Fibroblast of lung (primary cell): ENCODE measurements around the gene SYMPK. TPM values are rescaled to one million over a fixed set of nuclear protein-coding genes. Genes with fewer than 3 reads are reported as not detected.

Source experiments
- DNase-seq, 2 donors: peaks; one replicate each; pipeline versions ENCODE4 v3.0.0 to v3.0.0-alpha.2; 2010; ENCODE audit warnings: low read depth in 2 of 2
- H2AFZ ChIP-seq: 2 replicates; pipeline ENCODE4 v1.5.1; 2012; ENCODE audit warnings: low read length, control low read depth, inconsistent platforms
- H3K27ac ChIP-seq: 2 replicates; pipeline ENCODE4 v1.5.1; 2011; ENCODE audit warnings: low read length, control low read depth; ENCODE audit not compliant: insufficient read depth
- H3K27me3 ChIP-seq: 2 replicates; pipeline ENCODE4 v1.5.1; 2011; ENCODE audit warnings: mild to moderate bottlenecking, low read length; ENCODE audit not compliant: control insufficient read depth, insufficient read depth
- H3K36me3 ChIP-seq: 2 replicates; pipeline ENCODE4 v1.5.1; 2011; ENCODE audit warnings: low read length; ENCODE audit not compliant: control insufficient read depth, insufficient read depth
- H3K4me1 ChIP-seq: 2 replicates; pipeline ENCODE4 v1.5.1; 2011; ENCODE audit warnings: low read length; ENCODE audit not compliant: control insufficient read depth, insufficient read depth; ENCODE audit errors: extremely low read depth
- H3K4me2 ChIP-seq: 2 replicates; pipeline ENCODE4 v1.5.1; 2011; ENCODE audit warnings: low read length, control low read depth; ENCODE audit not compliant: insufficient read depth; ENCODE audit errors: extremely low read depth
- H3K4me3 ChIP-seq, 4 experiments: fragments of 200-600 bp in 1 of 4; sonication (generic) in 1 of 4; replicated peaks in 1 of 4; 2 replicates each; pipeline ENCODE4 v1.5.1; 2011 to 2016; ENCODE audit warnings: low read length in 4 of 4, low read depth in 3 of 4, mild to moderate bottlenecking in 3 of 4, control low read depth in 2 of 4, inconsistent platforms in 1 of 4, mixed read lengths in 1 of 4; ENCODE audit not compliant: insufficient read depth in 1 of 4; ENCODE audit errors: control extremely low read depth in 1 of 4
- H3K79me2 ChIP-seq: 2 replicates; pipeline ENCODE4 v1.5.1; 2012; ENCODE audit warnings: mild to moderate bottlenecking, low read length, inconsistent platforms; ENCODE audit not compliant: control insufficient read depth, insufficient read depth
- H3K9ac ChIP-seq: 2 replicates; pipeline ENCODE4 v1.5.1; 2011; ENCODE audit warnings: mild to moderate bottlenecking, low read length, control low read depth; ENCODE audit not compliant: insufficient read depth
- H3K9me3 ChIP-seq: 2 replicates; pipeline ENCODE4 v1.5.1; 2012; ENCODE audit warnings: low read depth, low read length; ENCODE audit not compliant: control insufficient read depth, insufficient read depth
- H4K20me1 ChIP-seq: 2 replicates; pipeline ENCODE4 v1.5.1; 2011; ENCODE audit warnings: low read length; ENCODE audit not compliant: control insufficient read depth, insufficient read depth; ENCODE audit errors: extremely low read depth
- EZH2 ChIP-seq: IDR thresholded peaks from 2 replicates; pipeline ENCODE4 v1.5.1; 2012; ENCODE audit warnings: low read length, control low read depth, mild to moderate bottlenecking; ENCODE audit errors: missing control alignments
- polyA plus RNA-seq, 2 donors: library from polyadenylated mRNA; depleted of rRNA in 1 of 2; stranded (reverse) in 1 of 2; unstranded in 1 of 2; fragments of >200 nt; gene quantifications; 2 replicates each; pipeline ENCODE4 v1.2.1, GENCODE V29; 2011 to 2012; ENCODE audit warnings: missing spikeins in 1 of 2
- total RNA-seq: library from RNA; depleted of rRNA; stranded (reverse); fragments of >200 nt; gene quantifications from 2 replicates; pipeline ENCODE4 v1.2.1, GENCODE V29; 2014
- TF ChIP-seq, protein P1 (sequence below), 2 donors: IDR thresholded peaks in 1 of 2; conservative IDR thresholded peaks in 1 of 2; 1 replicate in 1 of 2; 2 replicates in 1 of 2; pipeline ENCODE4 v1.5.1; 2011 to 2012; ENCODE audit warnings: low read length in 2 of 2, control low read depth in 1 of 2, inconsistent platforms in 1 of 2, low read depth in 1 of 2, mild to moderate bottlenecking in 1 of 2

The SYMPK gene
- total and polyA plus RNA-seq, 2 donors (not counting 1 experiment from before 2014, with no cell fraction given): 32.2 to 48.2 TPM

DNA sequence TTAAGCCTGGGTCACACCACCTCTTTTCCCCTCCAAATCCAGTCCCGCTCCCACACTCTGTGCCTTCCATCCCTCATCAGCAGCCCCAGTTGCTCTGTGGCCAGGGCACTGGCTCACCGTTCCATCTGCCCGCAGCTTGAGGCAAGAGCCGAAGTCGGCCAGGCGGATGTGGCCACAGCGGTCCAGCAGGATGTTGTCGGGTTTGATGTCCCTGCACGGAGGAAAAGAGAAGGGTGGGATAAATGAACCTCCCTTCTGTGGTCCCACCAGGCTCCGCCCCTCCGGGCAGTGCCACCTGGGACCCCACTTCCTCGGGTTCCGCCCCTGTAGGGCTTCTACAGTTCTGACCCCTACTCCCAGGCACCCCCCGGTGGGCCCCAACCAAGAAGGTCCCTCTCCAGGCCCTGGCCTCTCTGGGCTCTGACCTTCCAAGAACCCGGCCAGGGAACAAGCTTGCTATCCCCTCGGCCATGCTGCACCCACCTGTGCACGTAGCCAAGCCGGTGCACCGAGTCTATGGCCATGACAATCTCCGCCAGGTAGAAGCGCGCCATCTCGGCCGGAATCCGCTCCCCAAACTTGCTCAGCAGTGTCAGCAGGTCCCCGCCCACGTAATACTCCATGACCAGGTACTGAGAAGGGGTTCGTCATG lies 84.8 kb downstream of the SYMPK start:
- Histone ChIP-seq H3K79me2 (peaks cover 9% of the 10 kb centered on the region), H3K36me3 (peaks cover 22% of the 10 kb centered on the region), H3K4me3 (no peak overlapping the region), H3K27ac (no peak overlapping the region), H4K20me1 (no peaks in the 10 kb centered on the region), H3K4me2 (no peak overlapping the region), H3K4me1 (peaks cover 12% of the 10 kb centered on the region), H3K27me3 (no peaks in the 10 kb centered on the region), H3K9me3 (no peaks in the 10 kb centered on the region), H3K9ac (no peak overlapping the region), H2AFZ (no peak overlapping the region)
- no peak for DNase-seq
- TF ChIP-seq EZH2: no peak
- TF ChIP-seq, protein P1, sequence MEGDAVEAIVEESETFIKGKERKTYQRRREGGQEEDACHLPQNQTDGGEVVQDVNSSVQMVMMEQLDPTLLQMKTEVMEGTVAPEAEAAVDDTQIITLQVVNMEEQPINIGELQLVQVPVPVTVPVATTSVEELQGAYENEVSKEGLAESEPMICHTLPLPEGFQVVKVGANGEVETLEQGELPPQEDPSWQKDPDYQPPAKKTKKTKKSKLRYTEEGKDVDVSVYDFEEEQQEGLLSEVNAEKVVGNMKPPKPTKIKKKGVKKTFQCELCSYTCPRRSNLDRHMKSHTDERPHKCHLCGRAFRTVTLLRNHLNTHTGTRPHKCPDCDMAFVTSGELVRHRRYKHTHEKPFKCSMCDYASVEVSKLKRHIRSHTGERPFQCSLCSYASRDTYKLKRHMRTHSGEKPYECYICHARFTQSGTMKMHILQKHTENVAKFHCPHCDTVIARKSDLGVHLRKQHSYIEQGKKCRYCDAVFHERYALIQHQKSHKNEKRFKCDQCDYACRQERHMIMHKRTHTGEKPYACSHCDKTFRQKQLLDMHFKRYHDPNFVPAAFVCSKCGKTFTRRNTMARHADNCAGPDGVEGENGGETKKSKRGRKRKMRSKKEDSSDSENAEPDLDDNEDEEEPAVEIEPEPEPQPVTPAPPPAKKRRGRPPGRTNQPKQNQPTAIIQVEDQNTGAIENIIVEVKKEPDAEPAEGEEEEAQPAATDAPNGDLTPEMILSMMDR (conservative IDR thresholded peaks at IDR 0.05 in 1 of 2, IDR thresholded peaks at IDR 0.05 in 1 of 2; ENCODE audit: low read depth in 1 of 2, low read length in 2 of 2): no peak

DNA sequence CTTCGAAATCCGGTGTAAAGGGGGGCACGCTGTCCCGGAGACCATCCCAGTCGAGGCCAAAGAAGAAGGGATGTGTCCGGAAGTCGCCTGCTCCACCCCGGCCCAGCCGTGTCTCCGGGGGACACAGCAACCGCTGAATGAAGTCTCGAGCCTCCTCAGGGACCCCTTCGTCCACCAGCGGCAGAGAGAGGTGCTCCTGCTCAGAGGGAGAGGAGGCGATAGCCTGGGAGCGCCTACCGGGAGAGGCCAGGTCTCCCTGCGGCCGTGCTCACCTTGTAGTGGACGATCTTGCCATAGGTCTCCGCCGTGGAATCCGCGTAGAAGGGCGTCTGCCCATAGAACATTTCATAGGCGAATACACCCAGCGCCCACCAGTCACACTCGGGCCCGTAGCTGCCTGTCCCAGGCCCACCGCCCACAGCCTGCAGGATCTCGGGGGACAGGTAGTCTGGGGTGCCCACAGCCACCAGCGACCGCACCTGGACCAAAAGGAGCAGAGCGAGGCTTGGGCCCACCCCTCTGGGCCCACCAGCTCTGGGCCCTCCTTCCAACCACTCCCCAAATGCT lies 85.5 kb downstream of the SYMPK start:
- Histone ChIP-seq H3K4me1 (peaks cover 11% of the 10 kb centered on the region), H3K79me2 (peaks cover 9% of the 10 kb centered on the region), H3K9me3 (no peaks in the 10 kb centered on the region), H3K4me3 (no peak overlapping the region), H2AFZ (no peak overlapping the region), H3K9ac (no peak overlapping the region), H3K4me2 (no peak overlapping the region), H3K27ac (no peak overlapping the region), H3K36me3 (peaks cover 27% of the 10 kb centered on the region), H4K20me1 (no peaks in the 10 kb centered on the region), H3K27me3 (no peaks in the 10 kb centered on the region)
- TF ChIP-seq EZH2: no peak
- TF ChIP-seq, protein P1 (conservative IDR thresholded peaks at IDR 0.05 in 1 of 2, IDR thresholded peaks at IDR 0.05 in 1 of 2; ENCODE audit: low read depth in 1 of 2, low read length in 2 of 2): no peak
- DNase-seq: no peak

DNA sequence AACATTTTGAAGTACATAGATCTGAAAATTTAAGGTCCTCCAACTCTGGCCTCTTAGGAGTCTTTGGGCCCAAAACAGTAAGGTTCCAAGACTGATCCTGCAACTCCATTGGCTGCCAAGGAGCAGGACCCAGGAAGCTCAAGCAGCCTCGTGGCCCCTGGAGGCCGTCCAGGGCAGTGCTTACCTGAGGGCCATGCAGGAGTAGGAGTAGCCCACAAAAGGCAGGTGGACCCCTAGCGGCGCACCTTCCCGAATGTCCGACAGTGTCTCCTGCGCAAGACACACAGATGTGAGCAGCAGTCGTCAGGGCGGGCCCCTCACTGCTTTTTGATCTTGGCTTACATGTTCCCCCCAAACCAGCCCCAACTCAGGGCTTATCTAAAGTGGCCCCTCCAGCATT lies 88.2 kb downstream of the SYMPK start:
- Histone ChIP-seq H4K20me1 (no peaks in the 10 kb centered on the region), H3K4me2 (no peak overlapping the region), H3K79me2 (no peaks in the 10 kb centered on the region), H3K36me3 (peaks cover 36% of the 10 kb centered on the region), H3K27ac (no peak overlapping the region), H3K9ac (no peak overlapping the region), H3K27me3 (no peaks in the 10 kb centered on the region), H3K4me3 (no peak overlapping the region), H2AFZ (no peak overlapping the region), H3K9me3 (no peaks in the 10 kb centered on the region), H3K4me1 (peaks cover 2% of the 10 kb centered on the region)
- no peak for DNase-seq
- TF ChIP-seq, protein P1 (conservative IDR thresholded peaks at IDR 0.05 in 1 of 2, IDR thresholded peaks at IDR 0.05 in 1 of 2; ENCODE audit: low read depth in 1 of 2, low read length in 2 of 2): no peak
- no peak for TF ChIP-seq EZH2
